NCI-H2196 (cell line): ENCODE data around the gene ONECUT1.

Experiments
- DNase-seq: peaks from one replicate; lab custom pipeline; 2025; ENCODE audit not compliant: unreplicated experiment; lab: John Stamatoyannopoulos, UW

ONECUT1 gene

DNA sequence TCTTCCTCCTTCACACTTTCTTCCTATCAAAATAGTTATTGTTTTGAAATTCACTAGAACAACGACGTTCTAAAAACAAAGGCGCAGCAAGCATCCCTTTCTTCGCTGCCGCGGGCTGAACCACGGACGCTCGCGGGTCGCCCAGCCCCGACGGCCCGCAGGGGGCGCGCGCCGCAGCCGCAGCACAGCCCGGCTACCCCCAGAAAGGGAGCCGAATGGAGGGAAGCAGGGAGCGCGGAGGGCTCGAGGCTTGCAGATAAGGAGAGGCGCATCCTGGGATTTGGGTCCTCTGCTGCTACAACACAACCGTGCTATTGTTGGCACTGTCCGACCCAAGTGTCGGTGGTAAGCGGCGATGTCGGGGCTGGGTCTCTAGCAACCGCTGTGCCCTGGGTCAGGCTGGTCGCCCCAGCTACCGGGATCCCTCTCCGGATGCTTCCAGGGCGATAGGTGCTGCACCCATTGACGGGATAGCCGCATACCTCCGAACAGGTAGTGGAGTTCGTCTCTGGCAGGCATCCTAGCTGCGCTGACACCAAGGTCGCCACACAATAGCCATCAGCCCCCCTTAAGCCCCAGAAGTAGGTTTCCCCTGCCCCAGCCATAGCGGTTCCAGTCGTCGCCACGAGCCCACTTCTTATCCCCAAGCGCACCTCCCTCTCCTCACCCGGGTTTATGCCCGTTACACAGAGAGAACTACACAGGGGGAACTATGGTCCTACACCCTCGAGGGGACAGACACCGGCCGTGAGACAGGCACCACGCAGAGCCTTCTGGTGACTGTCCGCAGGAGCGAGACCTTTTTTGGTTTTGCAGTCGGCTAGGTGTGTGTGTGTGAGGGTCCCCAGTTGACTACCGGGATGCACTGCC, 6.0 kb downstream of the ONECUT1 start:
- DNase-seq = no peak

DNA sequence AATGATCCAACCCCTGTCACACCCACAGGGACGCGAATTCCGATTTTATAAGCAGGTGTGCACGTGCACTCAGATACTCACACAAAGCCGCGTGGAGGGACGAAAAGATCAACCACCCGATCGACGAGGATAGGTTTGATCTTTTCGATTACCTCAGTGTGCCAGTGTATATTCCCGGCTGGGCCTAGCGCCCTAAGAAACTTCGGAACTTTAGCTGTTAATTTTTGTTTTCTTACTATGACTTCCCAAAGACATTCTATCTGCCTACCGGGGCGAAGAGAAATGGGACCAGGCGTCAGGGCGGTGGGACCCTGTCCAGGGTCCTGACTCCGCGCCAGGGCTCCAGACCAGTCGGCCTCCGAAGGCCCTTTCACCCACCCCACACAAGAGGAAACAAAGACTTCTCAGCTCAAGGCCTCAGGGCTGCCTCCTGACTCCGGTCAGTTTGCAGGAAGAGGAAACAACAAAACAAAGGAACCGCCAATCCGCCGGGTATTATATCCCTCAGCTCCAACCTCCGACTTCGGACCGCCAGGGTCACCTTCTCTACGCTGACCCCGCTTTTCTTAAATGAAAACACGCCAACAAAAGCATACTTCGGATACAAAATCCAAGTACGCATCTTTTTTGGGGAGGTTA, 6.8 kb downstream of the ONECUT1 start:
- no peak for DNase-seq

DNA sequence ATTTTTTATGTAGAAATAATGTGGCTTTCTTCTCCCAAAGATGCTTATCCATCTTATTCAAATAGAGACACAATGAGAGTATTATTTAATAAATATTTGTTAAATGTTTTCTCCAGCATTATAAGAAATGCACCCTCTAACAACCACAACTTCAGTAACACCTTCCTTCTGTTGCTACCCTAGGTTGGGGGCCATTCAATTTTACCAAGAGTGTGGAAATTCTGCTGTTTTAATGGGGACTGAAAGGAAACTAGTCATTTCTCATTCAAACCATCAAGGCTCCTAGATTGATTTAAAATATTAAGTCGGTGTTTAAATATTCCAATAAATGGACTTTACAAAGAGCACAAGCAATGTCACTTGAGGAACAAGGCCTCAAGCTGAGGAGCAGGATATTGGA, 7.6 kb downstream of the ONECUT1 start:
- DNase-seq = no peak

DNA sequence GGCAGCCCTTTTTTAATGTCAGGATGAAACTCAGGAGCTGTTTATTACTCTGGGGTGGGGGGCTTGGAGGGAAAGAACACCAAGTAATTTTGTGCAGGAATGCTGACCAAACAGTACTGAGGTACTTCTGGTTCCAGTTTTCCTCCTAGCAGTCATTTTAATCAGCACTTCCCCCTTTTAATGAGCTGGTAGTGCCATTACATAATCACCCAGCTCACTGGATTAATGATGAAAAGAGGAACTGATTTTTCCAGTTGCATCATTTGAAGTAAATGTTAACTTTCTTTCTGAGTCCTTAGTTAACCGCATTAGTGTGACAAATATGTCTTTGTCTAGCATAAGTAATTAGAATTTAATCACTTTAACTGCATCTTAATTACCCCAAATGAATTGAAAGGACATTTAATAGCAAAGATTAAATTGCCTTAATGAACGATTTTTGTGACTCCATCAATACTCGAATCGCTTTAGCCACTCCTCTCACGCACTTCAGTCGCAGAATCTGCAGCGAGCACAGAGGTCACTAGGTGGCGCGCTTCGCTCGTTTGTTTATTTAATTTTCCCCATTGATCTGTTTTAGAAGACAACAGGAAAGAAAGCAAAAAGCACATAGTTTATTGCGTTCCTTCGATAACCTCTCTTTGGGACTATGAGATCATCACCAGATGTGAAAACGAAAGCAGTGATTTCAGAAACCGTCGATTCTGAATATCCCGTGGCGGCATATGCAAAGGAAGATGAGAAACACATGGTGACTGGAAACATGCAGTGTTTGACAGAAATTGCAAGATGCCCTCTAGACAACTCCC, 9.8 kb downstream of the ONECUT1 start:
- peak; percentile 49 for DNase-seq

DNA sequence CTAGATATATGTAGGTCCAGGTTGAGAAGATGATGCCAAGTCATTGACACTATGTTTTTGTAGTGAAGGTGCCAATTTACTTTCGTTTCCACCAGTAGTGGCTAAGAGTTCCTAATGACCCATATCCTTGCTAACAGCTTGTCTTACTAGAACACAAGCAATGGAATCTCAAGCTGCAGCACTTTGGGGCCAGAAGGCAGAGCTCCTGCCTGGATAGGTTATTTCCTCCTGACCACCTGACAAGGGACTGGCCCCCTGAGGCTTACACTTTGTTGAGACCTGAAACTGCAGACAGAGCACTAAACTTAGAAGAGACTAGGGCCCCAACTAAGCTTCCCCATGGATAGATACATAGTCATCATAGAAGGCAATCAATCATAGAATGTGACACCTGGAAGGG, 11.7 kb downstream of the ONECUT1 start:
- DNase-seq = no peak

DNA sequence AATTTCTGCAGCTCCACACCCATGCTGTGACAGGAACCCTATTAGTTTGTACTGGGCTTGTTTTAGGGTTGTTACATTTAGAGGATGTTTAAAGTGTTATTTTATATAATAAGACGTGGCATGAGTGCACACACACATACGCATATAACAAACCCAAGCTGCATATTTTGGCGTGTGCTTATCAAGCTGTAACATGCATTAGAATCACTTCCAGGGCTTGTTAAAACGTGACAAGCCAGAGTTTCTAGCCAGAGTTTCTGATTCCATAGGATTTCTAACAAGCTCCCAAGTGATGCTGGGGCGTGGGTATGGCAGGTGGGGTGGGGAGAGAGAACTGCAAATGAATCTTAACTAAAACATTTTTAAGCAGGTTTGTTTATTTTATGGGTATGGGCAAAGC, 17.4 kb downstream of the ONECUT1 start:
- DNase-seq = no peak

DNA sequence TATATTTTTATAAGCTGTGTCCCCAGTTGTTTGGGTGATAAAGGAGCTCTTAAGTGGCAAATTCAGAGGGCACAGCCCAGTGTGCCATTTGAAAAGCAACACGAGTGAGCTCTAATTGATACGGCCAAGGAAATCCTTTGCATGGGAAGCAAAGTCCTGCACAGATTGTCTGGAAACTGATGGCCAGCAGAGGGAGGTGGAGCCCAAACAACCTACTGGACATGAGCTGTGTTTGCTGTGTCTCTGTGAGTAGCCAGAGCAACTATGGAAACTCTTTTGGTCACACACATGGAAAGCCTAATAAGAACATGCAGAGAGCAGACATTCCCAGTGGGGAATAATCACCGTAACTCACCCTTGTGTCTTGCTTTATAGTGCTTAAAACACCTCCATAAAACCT, 24.4 kb downstream of the ONECUT1 start:
- DNase-seq = no peak

DNA sequence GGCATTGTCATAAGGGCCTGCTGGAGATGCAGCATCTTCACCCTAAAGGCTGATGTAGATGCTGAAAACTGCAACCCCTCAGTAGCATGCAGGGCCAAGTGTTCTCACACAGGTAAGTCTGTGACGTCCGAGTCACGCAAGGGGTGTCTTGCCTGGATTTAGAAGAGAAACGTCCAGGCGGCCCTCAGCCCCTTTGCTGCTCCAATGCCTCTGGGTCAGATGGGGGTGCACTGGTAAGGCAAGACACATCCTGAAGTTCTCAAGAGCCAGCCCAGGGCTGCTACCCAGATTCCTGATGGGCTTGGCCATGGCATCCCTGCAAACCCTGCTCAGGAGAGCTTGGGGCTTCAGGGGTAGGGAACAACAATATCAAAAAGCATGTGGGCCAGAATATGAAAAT, 25.4 kb downstream of the ONECUT1 start:
- DNase-seq = no peak

DNA sequence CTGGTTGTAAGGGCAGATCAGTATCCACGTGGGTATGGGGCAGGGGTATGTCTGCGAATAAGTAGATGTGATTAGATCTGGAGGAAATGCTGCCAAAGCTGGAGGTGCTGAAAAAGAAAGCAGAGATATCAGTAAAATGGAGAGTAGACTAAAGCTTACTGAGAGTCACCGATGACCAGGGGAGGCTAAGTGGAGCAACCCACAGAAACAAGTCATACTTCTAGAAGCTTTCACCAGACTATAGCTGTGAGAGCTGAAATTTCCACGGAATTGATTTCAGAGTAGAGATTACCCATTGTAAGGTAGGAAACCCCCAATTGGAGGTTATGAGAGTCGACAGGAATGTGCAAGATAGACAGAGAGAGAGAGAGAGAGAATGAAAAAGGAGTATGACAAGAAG, 27.5 kb downstream of the ONECUT1 start:
- no peak for DNase-seq

DNA sequence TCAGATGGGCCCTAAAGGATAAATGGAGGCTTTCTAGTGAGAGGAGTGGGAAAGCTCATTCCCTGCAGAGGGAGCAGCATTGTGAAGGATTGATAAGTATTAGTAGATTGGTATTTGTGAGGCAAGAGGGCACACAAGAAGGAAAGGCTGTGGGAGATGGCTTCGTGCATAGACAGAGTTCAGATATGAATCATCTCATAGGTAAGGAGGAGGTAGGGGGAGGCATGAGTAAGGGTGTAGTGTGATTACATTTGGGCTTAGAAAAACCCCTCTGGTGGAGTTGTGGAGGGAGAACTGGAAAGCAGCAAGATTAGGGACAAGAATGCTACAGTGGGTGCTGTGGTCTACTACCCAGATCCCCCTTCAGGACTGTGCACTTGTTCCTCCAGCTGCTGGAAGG, 29.6 kb downstream of the ONECUT1 start:
- no peak for DNase-seq

DNA sequence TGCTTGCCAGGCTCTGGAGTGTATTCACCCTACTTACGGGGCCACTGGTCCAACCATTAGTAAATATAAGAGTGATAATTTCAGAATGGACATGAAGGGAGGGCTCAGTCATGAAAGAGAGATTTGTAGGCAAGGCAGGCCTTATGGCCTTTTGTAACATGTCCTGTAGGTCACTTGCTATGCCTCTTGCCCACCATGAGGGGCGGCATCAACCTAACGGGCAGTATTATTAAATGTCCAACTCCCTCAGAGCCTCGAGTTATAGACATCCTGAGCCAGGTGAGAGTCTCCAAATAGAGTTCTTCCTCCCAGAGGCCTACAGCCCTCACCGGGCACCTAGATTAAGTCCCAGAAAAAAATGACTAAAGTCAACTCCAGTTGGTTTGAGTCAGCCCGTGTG, 30.2 kb downstream of the ONECUT1 start:
- no peak for DNase-seq

DNA sequence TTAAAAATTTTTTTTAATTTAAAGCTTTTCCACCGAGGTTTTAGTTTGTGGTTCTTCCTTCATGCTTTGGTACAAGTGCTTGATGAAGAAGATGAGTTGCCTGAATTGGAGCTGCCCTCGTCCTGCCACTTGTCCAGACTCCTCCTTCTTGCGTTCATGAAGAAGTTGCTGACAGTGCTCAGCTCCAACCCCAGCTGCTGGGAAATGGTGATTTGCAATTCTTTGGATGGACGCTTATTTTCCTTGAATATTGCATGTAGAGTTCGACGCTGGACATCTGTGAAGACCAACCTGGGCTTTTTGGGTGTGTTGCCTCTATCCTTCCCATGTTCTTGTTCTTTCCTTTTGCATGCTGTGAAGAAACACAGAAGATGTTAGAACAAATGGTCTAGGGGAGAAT, 32.6 kb downstream of the ONECUT1 start:
- DNase-seq = no peak

DNA sequence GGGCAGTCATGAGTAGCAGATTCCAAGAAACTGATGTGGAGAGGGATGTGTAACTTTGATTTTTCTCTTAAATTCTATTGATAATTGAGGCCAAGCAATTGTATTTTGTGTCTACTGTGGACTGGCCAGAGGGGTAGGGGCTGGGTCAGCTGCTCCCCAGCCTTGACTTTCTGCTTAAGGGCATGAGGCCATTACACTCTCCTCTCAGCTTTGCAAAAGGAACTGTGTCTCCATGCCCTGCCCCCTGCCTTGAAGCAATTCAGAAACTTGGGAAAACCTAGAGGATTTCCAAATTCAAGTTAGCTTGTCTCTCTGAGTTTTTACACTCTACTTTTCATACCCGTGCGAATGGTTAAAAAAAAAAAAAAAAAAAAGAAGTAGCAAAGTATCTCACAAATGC, 38.6 kb downstream of the ONECUT1 start:
- DNase-seq = no peak

DNA sequence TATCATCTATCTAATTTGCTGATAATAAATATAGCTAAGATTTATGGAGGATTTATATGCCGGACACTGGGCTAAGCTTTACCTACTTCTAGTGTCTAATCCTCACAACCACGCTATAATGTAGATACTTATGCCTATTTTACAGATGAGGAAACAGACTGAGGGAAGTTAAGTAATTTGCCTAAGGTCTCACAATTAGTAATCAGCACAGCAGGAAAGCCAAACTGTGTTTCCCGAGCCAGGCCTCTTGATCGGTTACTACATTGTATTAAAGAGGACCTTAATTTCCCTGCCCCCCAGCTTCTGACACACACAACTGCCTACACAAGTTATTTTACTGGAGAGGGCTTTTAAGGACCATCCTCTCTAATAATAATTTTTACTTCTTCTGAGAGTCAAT, 40.9 kb downstream of the ONECUT1 start:
- DNase-seq = no peak

DNA sequence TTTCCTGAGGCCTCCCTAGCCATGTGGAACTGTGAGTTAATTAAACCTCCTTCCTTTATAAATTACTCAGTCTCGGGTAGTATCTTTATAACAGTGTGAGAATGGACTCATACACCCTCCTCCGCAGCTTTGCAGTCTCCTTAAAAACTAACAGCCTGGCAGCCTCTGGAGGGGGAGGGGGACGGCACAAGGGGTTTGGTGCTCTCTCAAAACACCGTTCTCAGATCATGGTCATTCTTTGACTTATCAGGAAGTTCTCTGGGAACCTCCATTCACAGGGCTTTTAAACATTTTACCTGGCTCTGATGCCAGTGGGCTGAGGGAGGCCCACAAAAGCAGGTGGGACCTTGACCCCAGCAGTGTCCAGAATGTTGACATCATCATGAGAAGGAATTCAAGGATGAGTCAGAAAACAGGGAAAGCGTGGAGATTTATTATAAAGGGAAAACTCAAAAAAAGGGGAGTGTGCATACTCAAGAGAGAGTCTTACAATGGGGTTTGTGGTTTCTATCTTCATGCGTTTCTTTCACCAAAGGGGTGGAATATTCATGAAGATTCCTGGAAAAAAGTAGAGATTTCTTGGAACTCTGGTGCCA, 43.9 kb downstream of the ONECUT1 start:
- no peak for DNase-seq

DNA sequence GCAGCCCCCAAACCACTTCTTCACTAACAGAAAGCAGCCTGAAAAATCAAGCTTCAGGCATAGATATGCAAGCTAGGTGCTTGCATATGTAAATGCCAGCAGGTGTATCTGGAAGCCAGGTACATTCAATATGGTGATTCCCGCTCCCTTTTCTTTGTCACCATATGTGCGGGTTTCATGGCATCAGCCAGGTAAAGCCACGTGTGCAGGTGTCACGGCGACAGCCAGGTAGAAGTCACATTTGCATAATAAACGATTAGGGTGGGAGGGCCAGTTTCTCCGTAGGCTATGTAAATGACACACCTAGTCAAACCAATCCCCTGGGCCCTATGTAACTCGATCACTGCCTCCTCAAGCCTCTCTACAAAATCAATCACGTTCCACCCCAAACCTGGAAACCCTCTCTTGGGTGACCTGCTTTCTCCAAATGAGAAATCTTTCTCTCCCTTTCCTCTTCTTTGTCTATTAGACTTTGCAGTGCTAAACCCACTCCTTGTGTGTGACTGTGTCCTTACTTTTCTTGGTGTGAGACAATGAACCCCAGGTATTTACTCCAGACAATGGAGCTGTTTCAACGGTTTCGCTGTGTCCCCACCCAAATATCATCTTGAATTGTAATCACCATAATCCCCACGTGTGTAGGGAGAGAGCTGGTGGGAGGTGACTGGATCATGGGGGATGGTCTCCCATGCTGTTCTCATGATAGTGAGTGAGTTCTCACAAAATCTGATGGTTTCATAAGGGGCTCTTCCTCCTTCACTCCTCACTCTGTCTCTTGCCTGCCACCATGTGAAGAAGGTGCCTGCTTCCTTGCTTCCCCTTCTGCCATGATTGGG, 44.6 kb downstream of the ONECUT1 start:
- DNase-seq = no peak

DNA sequence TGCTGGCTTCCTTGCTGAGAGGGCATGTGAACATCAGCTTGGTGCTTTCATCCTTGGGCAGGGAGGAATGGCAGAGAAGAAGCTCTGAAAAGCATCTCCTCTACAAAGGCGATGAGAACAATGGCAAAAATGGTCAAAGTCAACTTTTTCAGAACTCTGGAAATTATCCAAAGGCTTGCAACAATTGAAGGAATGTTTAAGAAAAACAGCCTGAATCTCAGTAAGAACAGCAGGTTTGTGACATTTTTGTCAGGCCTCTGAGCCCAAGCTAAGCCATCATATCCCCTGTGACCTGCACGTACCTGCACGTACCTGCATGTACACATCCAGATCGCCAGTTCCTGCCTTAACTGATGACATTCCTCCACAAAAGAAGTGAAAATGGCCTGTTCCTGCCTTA, 51.8 kb downstream of the ONECUT1 start:
- no peak for DNase-seq

DNA sequence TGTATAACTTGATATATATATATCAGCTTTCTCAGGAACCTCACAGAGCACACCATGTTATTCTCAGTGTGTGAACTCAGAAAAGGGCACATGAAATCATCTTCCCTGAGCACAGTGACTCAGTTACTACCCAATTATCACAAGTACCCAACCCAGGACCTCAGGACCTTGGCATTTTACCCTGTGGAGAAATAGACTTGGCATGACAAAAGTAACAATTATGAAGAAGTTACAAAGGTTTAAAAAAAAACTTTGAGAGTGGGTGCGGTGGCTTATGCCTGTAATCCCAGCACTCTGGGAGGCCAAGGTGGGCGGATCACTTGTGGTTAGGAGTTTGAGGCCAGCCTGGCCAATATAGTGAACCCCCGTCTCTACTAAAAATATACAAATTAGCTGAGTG, 52.4 kb downstream of the ONECUT1 start:
- no peak for DNase-seq

DNA sequence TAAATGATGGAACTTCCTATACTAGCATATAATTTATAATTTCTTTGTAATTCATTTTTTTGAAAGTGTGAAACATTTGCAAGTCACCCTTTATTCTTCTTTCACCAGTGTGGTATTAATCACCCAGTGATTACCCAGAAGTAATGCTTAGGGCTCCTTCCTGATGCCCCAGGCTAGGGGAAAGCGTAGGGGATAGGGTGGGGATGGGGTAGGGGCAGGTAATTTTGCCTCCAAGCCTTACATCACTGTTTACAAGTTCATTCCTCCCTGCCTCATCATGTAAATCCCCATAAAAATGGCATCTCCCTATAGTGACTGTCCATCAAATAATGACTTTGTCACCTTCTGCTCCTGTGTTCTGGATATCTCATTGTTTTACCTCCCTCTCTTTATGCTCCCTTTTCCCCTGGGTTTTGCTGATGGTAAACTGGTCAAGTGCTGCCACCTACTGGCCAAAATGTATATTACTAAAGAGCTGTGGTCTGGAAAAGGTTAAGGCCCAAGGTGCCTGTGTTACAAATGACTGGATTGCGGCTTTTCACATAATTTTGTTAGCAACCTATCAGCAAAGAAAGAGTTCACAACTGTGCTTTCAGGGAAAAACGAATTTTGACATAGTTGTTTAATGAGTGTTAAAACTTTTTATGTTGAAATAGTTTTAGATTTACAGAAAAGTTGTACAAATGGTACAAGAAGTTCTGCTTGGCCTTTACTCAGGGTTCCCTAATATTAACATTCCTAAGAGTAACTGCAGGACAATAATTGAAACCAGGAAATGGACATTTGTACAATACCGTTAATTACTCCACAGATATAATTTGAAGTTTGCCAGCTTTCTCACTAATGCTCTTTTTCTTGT, 54.7 kb downstream of the ONECUT1 start:
- DNase-seq = peak; percentile 58

DNA sequence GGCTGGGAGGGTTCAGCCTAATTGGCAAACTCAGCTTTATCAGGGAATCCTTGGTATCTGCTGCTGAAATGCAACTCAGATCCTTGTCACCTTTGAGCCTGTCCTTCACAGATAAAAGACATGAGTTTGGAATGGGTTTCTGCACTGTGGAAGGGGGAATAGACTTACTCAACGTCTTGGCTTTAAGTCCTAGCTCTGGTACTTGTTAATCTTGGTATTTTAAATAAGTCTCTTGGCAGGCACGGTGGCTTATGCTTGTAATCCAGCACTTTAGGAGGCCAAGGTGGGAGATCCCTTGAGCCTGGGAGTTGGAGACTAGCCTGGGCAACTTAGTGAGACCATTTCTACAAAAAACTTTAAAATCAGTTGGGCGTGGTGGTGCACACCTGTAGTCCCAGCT, 55.8 kb downstream of the ONECUT1 start:
- DNase-seq = no peak
